GM12864 (cell line): ENCODE data around the gene ARHGAP20.

Experiments
- DNase-seq: peaks from one replicate; pipeline ENCODE4 v3.0.0-alpha.2; 2011; ENCODE audit warnings: low read depth
- H3K4me3 ChIP-seq: 2 replicates; pipeline ENCODE4 v1.5.1; 2011; ENCODE audit warnings: mild to moderate bottlenecking, low read depth, low read length, control low read depth
- CTCF ChIP-seq: IDR thresholded peaks from 2 replicates; pipeline ENCODE4 v1.5.1; 2011; ENCODE audit warnings: low read depth, mild to moderate bottlenecking, moderate library complexity, low read length, control low read depth, inconsistent platforms; ENCODE audit errors: missing control alignments

ARHGAP20 gene

DNA sequence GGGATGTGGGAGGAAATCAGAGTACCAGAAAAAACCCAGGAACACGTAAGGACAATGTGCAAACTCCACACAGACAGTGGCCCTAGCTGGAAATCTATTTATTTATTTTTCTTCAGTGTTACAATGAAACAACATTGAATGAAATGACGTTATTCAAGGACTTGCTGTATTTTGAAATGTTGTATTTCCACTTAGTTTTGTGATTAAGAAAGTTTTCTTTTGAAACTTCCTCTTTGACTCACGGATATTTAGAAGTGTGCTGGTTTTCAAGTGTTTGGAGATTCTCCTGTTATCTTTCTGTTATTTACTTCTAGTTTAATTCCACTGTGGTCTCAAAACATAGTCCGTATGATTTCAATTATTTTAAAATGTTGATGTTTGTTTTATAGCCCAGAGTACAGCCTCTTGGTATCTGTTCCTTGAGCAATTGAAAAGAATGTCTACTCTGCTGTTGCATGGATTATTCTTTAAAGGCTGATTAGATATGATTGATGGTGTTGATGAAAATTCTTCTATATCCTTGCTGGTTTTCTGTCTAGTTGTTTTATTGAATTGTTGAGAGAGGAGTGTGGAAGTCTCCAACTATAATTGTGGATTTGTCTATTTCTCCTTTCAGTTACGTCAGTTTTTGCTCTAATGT lies 141.0 kb downstream of the ARHGAP20 start:
- TF ChIP-seq CTCF, result no peak
- H3K4me3 ChIP-seq, result no peak overlapping the region
- no peak for DNase-seq

DNA sequence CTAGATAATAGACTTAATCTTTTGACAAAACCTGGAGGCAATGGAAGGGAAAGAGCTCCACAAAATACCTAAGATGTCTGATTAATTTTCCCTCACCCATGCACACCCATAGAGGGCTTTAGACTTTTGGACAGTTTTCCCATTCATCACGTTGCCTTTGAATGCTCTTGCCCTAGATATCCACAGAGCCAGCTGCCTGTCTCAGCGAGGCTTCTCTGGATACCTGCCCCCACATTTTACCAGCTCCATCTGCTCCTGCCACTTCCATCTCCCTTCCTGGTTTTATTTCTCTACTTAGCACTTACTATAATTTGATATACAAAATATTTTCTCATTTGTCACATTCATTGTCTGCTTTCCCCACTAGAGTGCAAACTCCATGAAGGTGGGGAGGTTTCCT lies 145.7 kb downstream of the ARHGAP20 start:
- no peak for TF ChIP-seq CTCF
- H3K4me3 ChIP-seq, result no peak overlapping the region
- DNase-seq, result no peak

DNA sequence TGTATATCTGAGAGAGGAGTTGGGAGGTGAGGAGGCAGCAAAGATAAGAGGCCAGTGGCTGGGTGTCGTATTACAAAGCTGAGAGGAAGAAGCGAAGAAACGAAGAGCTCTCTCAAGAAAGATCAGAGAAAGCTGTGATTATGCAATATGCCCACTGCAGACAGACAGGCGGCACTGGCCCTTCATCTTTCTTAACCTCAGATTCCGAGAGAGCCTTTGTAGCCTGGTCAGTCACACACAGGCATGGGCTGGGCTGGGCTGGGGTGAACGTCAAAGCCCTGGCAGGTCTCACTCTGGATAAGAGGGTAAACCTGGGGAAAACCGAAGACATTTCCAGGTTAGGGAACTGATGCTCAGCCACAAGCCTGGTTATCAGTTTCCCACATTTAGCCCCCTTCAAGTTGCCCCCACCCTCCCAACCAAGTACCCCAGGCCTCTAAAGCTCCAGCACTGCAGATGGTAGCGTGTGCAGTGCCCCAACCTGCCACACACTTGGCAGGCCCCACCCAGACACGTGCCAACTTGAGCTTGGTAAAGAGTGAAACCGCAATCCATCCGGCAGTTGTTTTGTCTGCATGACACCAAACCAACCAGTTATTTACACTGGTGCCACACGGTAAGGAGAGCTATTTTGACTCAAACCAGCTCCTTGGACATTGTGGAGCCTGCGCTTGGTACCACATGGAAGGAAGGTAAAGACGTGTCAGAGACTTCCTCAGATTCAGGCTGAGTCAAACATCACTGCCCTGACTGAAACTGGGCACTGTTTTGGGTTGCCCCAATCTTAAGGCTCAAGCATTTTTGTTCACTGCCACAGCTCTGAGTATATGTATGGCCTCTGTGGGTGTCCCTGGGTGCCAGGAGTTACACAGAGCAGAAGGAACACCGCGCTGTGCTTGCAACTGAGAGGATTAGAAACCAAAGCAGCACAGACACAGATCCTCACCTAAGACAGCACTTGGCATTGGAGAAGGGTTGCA lies 146.6 kb downstream of the ARHGAP20 start:
- no peak for TF ChIP-seq CTCF
- no peak overlapping the region for H3K4me3 ChIP-seq
- no peak for DNase-seq

GRCh38 chr11:110564676-110565356 lies 147.4 kb downstream of the ARHGAP20 start:
- no peak overlapping the region for H3K4me3 ChIP-seq
- no peak for DNase-seq
- no peak for TF ChIP-seq CTCF

DNA sequence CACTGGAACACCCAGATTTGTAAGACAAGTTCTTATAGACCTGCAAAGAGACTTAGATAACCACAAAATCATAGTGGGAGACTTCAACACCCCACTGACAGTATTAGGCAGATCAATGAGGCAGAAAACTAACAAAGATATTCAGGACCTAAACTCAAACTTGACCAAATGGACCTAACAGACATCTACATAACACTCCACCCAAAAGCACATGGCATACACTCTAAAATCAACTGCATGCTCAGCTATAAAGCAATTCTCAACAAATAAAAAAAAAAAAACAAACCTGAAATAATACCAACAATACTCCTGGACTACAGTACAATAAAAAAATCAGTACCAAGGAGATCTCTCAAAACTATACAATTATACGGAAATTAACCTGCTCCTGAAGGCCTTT lies 167.5 kb downstream of the ARHGAP20 start:
- no peak for DNase-seq

DNA sequence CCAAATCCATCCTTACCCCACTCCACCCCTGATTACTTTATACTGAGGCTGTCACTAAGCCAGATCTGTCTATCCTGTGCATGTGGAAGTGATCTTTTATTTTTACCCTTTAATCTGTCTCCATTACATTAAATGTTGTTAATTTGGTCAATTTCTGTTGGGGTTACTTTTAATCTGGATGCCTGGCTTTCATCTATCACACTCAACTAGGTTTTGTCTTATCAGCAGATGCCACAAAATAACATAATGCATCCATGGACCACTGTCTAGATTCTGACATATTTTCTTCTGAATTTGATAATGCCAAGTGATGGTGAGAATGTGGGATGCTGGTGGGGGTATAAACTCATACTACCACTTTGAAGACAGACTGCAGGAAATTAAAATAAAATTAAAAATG lies 174.1 kb downstream of the ARHGAP20 start:
- DNase-seq, result no peak
- TF ChIP-seq CTCF, result no peak
- H3K4me3 ChIP-seq, result no peak overlapping the region

More for the DNA sequence above, 167.5 kb downstream of the ARHGAP20 start:
- no peak for TF ChIP-seq CTCF
- no peak overlapping the region for H3K4me3 ChIP-seq
